Measurements from ENCODE around the gene PUM2.

GRCh38 chr2:20352230-20352578 is 1.6 kb upstream of the PUM2 start:
- TF ChIP-seq POLR2A (IDR thresholded peaks at IDR 0.05; ENCODE audit: low read depth, low read length) = no peak
- TF ChIP-seq PAX5 (IDR thresholded peaks at IDR 0.05; ENCODE audit: insufficient read depth, low read length, severe bottlenecking) = no peak
- no peak for TF ChIP-seq POLR2AphosphoS5 (IDR thresholded peaks at IDR 0.05; ENCODE audit: low read depth, low read length)
- no peak for TF ChIP-seq TAF1 (IDR thresholded peaks at IDR 0.05; ENCODE audit: low read depth, low read length)
- no peak for TF ChIP-seq SPI1 (IDR thresholded peaks at IDR 0.05; ENCODE audit: low read depth, low read length)
- TF ChIP-seq POU2F2 (IDR thresholded peaks at IDR 0.05; ENCODE audit: low read depth, low read length) = no peak
